GM19468 (cell line): Measurements from ENCODE around the gene DFFA.
"Not testable (repeated sequence)": the region's sequence is repeated elsewhere in the genome, so short reads cannot be mapped to it uniquely, and the experiment has no call there.

ENCODE experiments used
- ATAC-seq: cut with Tn5 transposase; IDR thresholded peaks from one replicate; pipeline ENCODE4 v1.9.1; 2021; ENCODE audit warnings: mild to moderate bottlenecking, moderate library complexity, moderate number of reproducible peaks; ENCODE audit not compliant: unreplicated experiment; ENCODE audit errors: extremely low read depth

DFFA gene

DNA sequence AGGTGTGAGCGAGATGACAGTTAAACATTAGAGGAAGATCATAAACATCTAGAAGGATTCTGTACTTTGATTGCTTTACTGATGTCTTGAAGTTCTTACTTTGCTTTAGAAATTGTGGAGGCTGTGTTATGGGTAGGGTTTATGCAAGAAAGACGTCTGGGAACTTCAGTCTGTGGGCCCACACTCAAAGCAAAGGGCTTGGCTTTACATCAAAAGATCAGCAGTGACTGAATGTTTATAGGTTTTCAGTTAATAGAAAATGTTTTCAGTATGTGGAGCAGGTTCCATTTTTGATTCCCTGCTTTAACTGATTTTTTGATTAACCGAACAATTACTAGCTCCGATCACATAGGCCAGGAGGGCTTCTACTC lies 34.3 kb upstream of the DFFA start:
- ATAC-seq: no peak

DNA sequence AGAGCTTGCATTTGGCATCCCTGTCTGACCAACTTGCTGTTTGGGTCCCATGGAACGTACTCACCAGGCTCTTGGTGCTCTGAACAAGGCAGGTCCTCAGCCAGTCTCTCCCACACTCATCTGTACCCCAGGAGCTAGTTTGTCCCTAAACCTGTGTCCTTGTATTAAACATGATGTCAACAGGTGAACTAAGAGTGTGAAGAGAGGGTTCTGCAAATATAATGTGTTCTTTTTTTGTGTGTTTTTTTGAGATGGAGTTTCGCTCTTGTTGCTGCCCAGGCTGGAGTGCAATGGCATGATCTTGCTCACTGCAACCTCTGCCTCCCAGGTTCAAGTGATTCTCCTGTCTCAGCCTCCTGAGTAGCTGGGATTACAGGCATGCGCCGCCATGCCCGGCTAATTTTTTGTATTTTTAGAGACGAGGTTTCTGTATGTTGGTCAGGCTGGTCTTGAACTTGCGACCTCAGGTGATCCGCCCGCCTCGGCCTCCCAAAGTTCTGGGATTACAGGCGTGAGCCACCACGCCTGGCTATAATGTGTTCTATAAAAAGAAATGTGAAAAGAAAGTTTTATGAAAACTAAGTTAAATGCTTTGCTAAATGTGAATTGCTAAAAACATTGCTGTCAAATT lies 33.8 kb upstream of the DFFA start:
- ATAC-seq: not testable (repeated sequence)

DNA sequence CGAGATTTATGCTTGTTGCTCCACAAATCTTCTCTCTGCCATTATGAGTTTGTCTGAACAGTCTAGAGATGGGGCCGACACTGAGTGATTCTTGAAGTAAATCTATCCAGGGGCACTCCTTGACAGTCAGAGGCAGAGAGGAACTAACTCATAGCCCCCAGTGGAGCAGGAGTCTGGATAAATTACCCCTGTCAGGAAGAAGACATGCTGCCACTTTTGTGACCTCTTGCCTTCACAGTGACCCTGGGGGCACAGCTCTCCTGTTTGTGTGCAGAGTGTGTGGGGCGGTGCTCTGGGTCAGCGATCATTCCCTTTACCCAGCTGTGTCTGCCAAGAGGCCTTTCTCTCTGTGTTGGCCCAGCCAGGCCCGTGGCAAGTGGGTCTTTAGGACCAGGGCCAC lies 31.9 kb upstream of the DFFA start:
- no peak for ATAC-seq

DNA sequence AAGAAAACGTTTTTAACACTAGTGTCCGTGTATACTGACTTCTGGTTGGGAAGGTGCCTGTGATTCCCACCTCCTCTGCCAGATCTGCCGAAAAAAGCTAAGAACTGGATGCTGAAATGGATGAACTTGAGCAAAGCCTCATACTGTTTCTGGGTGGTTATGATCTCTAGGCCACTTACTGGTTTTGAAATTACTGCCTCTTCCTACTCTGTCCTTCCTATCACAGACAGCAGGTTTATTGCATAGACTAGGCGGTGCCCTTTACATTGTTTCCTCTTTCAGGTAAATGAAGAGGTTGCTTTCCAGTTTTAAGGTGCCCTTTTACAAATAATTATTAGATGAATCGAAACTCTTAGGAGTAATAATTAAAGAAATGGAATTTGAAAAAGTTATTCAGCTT lies 29.9 kb upstream of the DFFA start:
- no peak for ATAC-seq

DNA sequence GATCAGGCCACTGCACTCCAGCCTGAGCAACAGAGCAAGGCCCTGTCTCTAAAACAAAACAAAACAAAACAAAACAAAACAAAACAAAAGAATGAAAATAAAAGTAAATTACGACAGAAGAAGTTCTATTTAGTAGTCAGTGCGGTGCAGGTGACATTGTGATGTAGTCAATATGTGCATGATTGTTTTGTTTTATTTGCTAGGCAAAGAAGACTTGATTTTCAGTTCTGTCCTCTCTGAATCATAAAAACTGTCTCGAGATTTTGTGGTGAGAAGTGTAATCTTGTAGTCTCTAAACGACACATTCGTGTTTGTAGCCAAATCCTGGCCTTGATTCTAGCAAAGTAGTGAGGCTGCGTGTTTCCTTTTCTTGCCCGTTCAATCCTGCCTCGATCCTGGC lies 25.9 kb upstream of the DFFA start:
- ATAC-seq: no peak

DNA sequence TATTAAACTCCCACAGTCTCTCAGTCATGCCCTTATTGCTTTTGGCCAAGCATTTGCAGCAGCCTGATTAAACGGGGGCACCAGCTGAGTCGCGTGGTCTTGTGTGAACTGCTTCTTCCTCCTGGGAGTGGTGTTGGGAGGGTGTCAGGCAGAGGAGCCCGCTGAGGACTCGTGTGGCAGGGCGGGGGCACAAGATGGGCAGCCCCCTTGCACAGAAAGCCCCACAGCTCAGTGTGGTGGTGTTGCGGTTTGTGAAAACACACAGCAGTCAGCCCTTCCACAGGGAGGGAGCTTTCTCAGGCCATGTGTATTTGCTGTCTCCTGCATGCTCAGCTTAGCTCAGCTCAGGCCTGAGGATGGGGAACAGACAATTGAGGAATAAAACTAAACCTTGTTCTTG lies 24.8 kb upstream of the DFFA start:
- ATAC-seq: no peak

DNA sequence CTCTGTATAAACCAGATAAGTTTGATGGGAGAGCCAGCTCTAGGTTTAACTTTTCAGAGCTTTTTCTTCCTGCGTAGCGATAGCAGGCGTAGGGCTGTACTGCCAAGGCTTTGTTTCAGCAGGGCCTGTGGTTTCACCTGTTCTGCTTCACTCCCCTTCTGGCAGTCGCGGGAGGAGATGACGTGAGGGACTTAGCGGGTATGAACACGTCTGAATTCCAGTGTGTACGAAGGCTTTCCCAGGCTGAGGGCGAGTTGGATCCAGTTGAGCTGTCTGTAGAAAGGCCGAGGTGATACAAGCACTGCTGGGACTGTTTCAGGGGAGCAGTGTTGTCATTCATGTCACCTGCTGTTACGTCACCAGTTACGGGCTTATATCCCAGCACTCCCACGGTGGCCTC lies 23.6 kb upstream of the DFFA start:
- no peak for ATAC-seq

DNA sequence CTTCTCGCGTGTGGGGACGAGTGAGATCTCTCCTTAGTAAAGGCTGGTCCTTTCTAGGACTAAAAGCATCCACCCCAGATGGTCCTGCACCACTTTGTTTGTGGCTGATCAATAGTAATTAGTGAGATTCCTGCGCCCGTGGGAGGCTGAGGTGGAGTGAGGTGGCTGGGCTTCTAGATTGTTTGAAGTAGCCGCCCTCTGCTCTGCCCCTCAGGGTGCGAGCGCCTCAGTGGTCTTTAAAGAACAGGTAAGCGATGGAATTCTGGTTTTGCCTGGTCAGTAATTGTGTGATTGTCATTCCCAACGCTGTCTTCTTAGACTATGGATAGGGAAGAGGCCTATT lies 23.1 kb upstream of the DFFA start:
- ATAC-seq: no peak

DNA sequence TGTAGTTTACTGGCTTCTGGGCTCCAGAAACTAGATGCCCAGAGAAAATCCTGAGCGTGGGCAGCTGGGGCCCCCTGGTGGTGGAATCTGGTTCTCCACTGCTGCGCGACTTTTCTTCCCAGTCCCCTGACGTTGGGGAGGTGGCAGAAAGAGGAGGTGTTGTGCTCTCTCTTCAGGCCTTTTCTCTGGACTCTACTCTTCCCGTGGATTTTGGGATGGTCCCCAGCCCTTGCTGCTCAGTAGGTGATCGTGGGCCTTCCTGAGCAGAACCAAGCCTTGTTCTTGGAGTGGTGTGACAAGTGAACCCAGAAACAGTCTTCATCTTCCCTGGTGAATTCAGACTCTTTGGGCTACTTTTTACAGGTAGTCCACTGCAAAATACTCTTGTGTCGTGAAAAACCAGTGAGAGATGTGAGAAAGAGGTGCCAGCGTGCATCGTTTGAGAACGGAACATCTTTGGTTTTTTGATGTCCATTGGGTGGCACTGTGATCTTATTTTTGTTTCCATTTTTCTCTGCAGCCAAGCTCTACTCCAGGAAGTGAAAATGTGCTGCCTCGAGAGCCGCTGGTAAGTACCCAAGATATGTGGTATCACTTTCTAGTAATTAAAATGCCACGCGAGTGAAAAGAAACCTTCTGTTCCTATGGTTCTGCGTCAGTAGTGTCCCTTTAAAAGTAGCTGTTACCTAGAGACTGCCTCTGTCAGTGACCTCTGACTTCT lies 22.6 kb upstream of the DFFA start:
- ATAC-seq: peak; percentile 72

DNA sequence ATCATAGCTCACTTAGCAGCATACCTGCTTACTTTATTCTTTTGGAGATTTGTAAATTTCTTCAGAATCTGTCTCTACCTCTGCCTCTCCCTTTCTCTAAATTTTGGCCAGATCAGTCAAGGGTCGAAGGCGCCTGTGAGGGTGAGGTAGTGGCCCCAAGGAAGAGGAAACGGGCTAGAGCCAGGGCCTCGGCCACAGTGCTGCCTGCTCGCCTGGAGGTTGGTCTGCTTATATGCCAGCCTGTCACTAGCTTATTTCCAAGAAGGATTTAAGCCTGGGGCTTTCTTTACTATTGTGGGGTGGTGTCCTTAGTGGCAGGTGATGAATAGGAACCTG lies 22.1 kb upstream of the DFFA start:
- no peak for ATAC-seq

DNA sequence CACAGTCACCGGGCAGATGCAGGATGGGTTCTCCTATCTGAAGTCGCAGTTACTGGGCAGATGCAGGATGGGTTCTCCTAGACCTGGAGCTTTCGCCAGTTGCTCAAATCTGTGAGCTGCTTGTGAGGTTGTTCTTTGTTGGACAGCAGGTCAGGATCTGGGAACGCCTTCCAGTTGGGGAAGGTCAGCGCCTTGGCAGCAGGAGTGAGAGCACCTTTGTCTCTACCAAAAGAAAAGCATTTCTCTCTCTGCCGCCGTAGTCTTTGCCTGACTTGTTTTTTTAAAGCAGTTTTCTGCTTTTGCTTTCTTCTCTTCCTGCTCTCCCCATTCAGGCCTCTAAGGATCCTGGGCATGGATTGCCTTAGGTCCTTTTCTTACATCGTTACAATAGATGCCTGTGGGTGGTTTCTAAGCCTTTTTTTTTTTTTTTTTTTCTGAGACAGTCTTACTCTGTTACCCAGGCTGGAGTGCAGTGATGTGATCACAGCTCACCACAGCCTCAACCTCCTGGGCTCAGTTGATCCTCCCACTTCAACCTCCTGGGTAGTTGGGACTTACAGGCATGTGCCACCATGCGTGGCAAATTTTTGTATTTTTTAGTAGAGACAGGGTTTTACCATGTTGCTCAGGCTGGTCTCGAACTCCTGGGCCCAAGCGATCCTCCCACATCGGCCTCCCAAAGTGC lies 18.1 kb upstream of the DFFA start:
- no peak for ATAC-seq

DNA sequence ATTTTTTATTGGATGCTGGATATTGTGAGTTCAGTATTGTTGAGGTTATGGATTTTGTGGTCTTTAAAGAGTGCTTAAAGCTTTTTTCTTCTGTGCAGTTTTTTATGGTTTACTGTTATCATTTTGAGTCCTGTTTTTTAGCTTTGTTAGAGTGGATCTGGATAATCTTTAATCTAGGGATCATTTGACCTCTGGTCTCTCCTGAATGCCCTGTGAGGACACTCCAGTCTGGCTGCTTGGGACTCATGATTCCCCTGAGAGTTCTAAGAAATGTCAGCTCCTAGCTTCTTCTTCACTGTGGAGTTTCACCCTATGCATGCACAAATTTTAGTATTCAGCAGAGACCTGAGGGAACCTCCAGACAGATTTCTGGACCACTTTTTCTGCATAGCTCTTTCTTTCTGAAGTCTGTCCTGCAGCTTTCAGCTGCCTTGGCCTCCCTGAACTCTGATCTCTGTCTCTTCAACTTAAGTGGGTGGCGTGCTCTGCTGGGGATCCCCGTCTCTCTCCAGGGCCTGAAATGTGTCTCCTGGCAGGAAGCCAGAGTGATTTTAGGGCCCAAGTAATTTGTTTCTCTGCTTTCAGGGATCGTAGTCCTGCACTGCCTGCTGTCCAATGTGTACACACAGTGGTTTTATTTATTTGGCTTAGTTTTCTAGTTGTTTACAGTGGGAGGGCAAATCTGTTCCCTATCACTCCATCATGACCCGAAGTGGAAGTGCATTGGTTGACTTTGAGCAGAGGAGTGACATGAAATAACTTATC lies 17.1 kb upstream of the DFFA start:
- ATAC-seq: no peak

DNA sequence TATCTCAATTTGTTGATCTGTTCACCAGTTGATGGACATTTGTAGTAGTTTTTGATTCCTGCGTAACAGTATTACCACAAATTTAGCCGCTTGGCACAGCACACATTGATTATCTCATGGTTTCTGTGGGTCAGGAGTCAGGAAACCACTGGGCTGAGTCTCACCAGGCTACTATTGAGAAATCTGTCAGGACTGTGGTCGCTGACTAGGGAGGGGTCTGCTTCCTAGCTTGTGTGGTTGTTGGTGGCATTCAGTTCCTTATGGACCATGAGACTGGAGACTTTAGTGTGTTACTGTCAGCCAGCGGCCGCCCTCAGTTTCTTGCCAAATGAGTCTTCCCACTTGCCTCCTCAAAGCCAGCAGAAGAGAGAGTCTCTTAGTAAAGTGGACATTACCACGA lies 12.2 kb upstream of the DFFA start:
- no peak for ATAC-seq

DNA sequence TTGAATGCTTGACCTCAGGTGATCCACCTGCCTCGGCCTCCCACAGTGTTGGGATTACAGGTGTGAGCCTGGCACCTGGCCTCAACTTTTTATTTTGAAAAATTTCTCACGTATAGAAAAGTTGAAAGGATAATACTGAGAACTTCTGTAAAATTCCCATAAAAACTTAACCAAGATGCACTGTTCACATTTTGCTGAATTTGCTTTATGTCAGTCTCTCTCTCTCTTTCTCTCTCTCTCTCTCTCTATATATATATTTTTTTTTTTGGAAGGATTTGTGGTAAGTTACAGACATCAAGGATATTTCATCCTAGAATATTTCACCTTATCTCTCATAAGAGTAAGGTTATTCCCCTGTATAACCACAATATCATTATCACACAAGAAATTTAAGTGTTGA lies 8.3 kb upstream of the DFFA start:
- no peak for ATAC-seq

DNA sequence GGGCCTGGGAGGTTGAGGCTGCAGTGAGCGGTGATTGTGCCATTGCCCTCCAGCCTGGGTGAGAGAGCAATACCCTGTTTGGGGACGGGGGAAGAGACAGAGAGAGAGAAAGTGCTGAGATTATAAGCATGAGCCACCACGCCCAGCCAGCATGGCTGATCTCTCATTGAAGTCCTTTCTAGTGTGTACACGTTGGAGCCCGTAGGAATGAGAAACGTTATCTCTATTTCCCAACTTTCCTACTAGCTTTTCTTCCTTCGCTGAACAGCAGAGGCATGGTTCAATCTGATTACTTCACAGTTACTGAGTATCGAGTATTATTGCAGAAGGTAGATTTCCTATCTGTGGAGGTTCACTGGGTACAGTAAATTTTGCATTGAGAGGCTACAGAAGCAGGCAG lies 7.0 kb upstream of the DFFA start:
- no peak for ATAC-seq

DNA sequence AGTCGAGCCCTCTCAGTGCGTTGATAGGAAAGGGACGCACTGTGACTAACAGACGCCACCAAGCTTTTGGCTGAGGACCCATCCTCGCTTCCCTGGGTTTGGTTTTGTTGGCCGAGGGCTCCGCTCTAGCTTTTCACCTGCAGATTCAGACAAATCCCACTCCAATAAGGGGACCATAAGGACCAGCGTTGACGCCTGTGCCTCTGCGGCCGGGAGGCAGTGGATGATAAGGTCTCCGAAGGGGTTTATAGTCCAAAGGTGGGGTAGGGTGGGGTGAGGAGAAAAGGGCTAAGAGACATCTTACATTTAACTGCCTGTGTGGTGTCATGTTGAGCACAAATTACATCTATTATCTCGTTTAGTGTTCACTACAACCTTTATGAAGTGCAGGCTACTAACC lies 3.2 kb upstream of the DFFA start:
- ATAC-seq: no peak

DNA sequence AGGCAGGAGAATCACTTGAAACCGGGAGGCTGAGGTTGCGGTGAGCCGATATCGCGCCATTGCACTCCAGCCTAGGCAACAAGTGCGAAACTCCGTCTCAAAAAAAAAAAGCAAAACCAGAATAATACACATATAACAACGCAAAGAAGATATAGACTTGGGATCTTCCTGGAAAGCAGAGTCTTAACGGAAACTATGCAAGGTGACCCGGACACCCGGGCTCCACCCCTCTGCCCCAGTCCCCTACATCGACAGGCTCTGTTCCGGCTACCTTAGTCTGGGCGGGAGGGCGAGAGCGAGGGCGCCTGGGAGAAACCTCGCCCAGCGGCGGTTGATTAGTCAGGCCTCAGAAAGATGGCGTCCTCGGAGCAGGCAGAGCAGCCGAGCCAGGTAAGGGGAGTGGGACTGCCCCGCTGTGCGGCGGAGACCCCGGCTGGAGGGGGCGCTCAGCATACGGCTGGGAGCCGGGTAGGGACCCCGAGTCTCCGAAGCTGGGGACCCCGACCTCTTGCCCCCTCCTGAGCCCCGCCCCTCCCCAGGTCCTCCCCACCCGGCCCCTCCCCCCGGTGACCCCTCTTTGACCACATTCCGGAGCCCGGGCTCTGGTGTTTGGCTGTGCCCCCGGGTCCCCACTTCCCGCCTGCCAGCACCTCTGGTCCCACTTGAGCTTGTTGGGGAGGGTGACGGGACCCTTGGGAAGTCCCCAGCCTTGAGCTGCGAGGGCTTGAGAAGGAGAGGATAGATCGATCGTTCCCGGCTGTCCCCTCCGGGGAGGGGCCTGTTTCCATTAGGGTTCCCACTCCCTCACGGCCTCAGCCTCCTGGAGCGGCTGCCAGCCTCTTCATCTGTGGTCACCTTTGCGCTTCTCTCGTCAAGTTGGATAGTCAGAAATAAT lies 2.5 kb upstream of the DFFA start, which contains the start of gene PEX14:
PEX14 (plus strand) TSS at position 338 of the 895 bp plus-strand sequence; CDS start at position 355, 17 bp downstream.
- peak; percentile 49 for ATAC-seq

DNA sequence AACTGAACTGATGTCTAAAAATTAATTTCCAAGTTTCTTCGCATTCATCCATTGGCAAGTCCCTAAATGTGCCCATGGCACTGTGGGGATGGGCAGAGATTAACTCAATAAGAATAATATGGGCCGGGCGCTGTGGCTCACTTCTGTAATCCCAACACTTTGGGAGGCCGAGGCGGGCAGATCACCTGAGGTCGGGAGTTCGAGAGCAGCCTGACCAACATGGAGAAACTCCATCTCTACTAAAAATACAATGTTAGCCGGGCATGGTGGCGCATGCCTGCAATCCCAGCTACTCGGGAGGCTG lies 1.9 kb upstream of the DFFA start:
- ATAC-seq: not testable (repeated sequence)

DNA sequence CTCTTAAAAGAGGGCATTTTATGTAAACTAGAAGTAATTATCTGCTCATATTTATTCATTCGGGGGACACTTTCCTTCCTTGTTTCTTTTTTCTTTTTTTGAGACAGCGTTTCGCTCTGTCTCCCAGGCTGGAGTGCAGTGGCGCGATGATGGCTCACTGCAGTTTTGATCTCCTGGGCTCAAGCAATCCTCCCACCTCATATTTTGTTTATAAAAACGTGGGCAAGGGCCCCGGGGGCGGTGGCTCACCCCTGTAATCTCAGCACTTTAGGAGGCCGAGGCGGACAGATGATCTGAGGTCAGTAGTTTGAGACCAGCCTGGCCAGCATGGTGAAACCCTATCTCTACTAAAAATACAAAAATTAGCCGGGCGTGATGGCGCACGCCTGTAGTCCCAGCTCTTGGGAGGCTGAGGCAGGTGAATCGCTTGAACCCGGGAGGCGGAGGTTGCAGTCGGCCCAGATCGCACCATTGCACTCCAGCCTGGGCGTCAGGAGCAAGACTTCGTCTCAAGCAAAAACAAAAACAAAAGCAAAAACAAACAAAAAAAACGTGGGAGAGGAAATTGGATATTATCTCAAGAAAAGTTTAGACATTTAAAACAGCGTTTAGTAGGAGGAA lies 926 bp upstream of the DFFA start:
- no peak for ATAC-seq
